GM12865 (cell line): ENCODE data around the gene PDE7B.

Experiments used
- DNase-seq: peaks from one replicate; pipeline ENCODE4 v3.0.0; 2010; ENCODE audit warnings: low read depth
- H3K4me3 ChIP-seq: 2 replicates; pipeline ENCODE4 v1.5.1; 2011; ENCODE audit warnings: mild to moderate bottlenecking, low read depth, low read length, control low read depth
- CTCF ChIP-seq: IDR thresholded peaks from 2 replicates; pipeline ENCODE4 v1.5.1; 2011; ENCODE audit warnings: low read length, control low read depth, low read depth, inconsistent platforms; ENCODE audit not compliant: insufficient read depth; ENCODE audit errors: missing control alignments

The PDE7B gene

DNA sequence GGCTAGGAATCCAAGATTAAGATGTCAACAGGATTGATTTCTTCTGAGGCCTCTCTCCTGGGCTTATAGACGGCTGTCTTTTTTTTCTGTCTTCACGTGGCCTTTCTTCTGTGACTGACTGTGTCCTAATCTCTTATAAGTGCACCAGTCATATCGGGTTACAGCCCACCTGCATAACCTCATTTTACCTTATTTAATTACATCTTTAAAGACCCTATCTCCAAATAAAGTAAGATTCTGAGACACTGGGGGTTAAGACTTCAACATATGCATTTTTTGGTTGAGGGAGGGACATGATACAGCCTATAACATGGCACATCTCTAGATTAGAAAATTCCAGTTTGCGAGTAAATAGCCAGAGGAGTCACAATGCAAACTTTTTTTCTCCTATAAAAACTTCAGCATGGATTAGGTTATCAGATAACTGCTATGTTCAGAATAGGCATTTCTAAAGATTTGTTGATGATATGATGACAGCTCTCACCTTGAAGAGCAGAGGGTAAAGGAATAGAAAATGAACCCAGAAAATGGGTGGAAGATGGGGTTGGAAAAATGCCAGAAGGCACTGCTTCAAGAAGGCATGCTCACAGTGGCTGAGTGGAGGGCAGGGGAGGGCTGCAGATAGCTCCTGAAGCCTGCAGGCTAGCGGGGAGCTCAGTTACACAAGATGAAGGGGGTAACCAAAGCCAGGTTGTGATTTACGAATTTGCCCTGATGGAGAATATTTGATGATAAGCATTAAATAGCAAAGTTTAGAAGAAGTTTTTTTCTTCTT, 8.7 kb upstream of the PDE7B start:
- no peak for TF ChIP-seq CTCF
- no peak overlapping the region for H3K4me3 ChIP-seq

GRCh38 chr6:135850882-135851281, 619 bp upstream of the PDE7B start:
- TF ChIP-seq CTCF: no peak
- H3K4me3 ChIP-seq: no peak overlapping the region
- DNase-seq: no peak

More for the DNA sequence above, 8.7 kb upstream of the PDE7B start:
- DNase-seq: no peak

GRCh38 chr6:135852746-135853145, 1.2 kb downstream of the PDE7B start:
- no peak for DNase-seq
- H3K4me3 ChIP-seq: no peak overlapping the region
- TF ChIP-seq CTCF: no peak

GRCh38 chr6:135853227-135853626, 1.7 kb downstream of the PDE7B start:
- DNase-seq: no peak
- H3K4me3 ChIP-seq: no peak overlapping the region
- TF ChIP-seq CTCF: no peak

DNA sequence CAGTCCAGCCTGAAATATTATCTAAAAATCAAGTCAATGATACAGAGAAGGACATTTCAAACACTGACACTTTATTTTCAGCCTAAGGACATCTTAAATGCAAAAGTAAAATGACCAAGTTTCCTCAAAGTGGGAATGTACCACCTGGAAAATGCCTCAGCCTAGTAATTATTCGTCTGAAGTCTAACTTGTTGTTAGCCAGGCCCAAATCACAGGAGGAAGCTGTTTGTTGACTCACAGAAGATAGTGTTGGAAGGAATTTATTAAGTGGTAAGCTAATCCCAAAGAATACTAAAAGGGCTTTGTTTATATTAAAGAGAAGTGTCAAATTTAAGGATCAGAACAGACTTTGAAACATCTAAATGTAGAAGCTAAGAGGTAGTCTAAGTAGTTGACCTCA, 2.5 kb downstream of the PDE7B start:
- no peak for DNase-seq
- no peak for TF ChIP-seq CTCF
- H3K4me3 ChIP-seq: no peak overlapping the region

DNA sequence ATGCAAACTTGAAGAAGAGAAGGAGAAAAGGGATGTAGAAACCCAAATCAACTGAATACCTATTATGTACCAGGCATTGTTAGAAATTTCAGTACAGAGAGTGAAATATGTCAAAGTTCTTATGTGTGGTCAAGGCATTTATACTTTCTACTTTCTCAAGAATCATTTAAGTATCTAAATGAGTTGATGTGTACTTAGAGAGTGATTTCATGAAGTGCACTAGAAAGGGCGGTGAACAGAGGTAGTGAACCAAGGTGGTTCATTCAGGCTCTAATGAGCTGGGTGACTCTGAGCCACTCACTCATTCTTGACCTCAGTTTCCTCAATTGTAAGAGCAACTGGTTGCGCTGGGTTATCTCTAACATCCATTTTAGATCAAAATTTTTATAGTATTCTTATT, 3.3 kb downstream of the PDE7B start:
- no peak for DNase-seq
- no peak overlapping the region for H3K4me3 ChIP-seq
- TF ChIP-seq CTCF: no peak

GRCh38 chr6:135858931-135859330, 7.4 kb downstream of the PDE7B start:
- TF ChIP-seq CTCF: no peak
- DNase-seq: no peak
- no peak overlapping the region for H3K4me3 ChIP-seq
